HCT116 (cell line): Measurements from ENCODE around the gene SELE. TPM values are rescaled to one million over a fixed set of nuclear protein-coding genes. Genes with fewer than 3 reads are reported as not detected.

Source experiments
- ATAC-seq: fragments of 200-7000 bp; cut with Tn5 transposase; 2 replicates; pipeline ENCODE4 v1.9.1; 2020; ENCODE audit warnings: mild to moderate bottlenecking, moderate library complexity
- BruUV-seq: library from RNA; stranded (reverse); fragments of 400-500 nt; replicated peaks from 2 replicates; lab custom pipeline; 2021; lab: Mats Ljungman, UMichigan
- CTCF ChIA-PET: fragments of 300-600 bp; sonication (Branson Sonifier 250); formaldehyde crosslinking; loops from one replicate; lab custom pipeline; 2021; ENCODE audit warnings: antibody characterized with exemption; lab: Charles Lee
- POLR2A ChIA-PET: fragments of 300-600, 350-600 bp; sonication (Branson Sonifier 250); formaldehyde crosslinking; loops from one replicate; lab custom pipeline; 2021; ENCODE audit warnings: antibody characterized with exemption; lab: Charles Lee
- RAD21 ChIA-PET, 2 experiments: fragments of 300-600 bp; sonication (Branson Sonifier 250); formaldehyde crosslinking; loops; one replicate each; lab custom pipeline; 2023; ENCODE audit warnings: low total read pairs in 2 of 2; ENCODE audit not compliant: uncharacterized antibody in 2 of 2, unreplicated experiment in 2 of 2, low non-redundant PET in 1 of 2; lab: Charles Lee
- DNase-seq: peaks from one replicate; pipeline ENCODE4 v3.0.0-alpha.2; 2010; ENCODE audit warnings: low read depth, low spot score
- H2AFZ ChIP-seq: fragments of 200-600 bp; shearing (Covaris generic), sonication (generic); 2 replicates; pipeline ENCODE4 v1.6.1; 2017; ENCODE audit warnings: low read depth, mixed run types, mixed read lengths, antibody characterized with exemption, low read length; ENCODE audit not compliant: poor library complexity, severe bottlenecking
- H3K27ac ChIP-seq: 2 replicates; pipeline ENCODE4 v1.5.1; 2012; ENCODE audit warnings: low read depth, low read length
- H3K27me3 ChIP-seq: fragments of 200-600 bp; sonication (generic); 2 replicates; pipeline ENCODE4 v1.6.1; 2016; ENCODE audit warnings: mixed run types, low read length, mixed read lengths; ENCODE audit not compliant: insufficient read depth
- H3K36me3 ChIP-seq, 2 experiments: fragments of 200-500 bp in 1 of 2; fragments of 200-600 bp in 1 of 2; sonication (Bioruptor generic) in 1 of 2; sonication (generic) in 1 of 2; 2 replicates each; pipeline versions ENCODE4 v1.5.1 to v1.6.1; 2014 to 2016; ENCODE audit warnings: low read length in 2 of 2, inconsistent platforms in 1 of 2, mixed read lengths in 1 of 2, mixed run types in 1 of 2; ENCODE audit not compliant: insufficient read depth in 2 of 2, control insufficient read depth in 1 of 2
- H3K4me1 ChIP-seq, 2 experiments: fragments of 200-600 bp in 1 of 2; sonication (generic) in 1 of 2; 2 replicates each; pipeline versions ENCODE4 v1.5.1 to v1.6.1; 2012 to 2017; ENCODE audit warnings: low read length in 2 of 2, inconsistent platforms in 1 of 2, mild to moderate bottlenecking in 1 of 2, mixed read lengths in 1 of 2, mixed run types in 1 of 2, moderate library complexity in 1 of 2; ENCODE audit not compliant: insufficient read depth in 2 of 2, control insufficient read depth in 1 of 2
- H3K4me2 ChIP-seq: fragments of 200-600 bp; sonication (generic); 2 replicates; pipeline ENCODE4 v1.6.1; 2017; ENCODE audit warnings: mixed run types, low read length, mixed read lengths
- H3K4me3 ChIP-seq, 2 experiments: fragments of 200-600 bp in 1 of 2; sonication (generic) in 1 of 2; replicated peaks in 1 of 2; 2 replicates each; pipeline ENCODE4 v1.5.1; 2011 to 2016; ENCODE audit warnings: low read length in 2 of 2, control low read depth in 1 of 2, low read depth in 1 of 2, mild to moderate bottlenecking in 1 of 2, mixed read lengths in 1 of 2, mixed run types in 1 of 2
- H3K79me2 ChIP-seq: fragments of 200-600 bp; sonication (generic); 2 replicates; pipeline ENCODE4 v1.6.1; 2017; ENCODE audit warnings: mild to moderate bottlenecking, mixed run types, low read length, moderate library complexity, mixed read lengths; ENCODE audit not compliant: insufficient read depth
- H3K9ac ChIP-seq: fragments of 200-600 bp; sonication (generic); 2 replicates; pipeline ENCODE4 v1.6.1; 2016; ENCODE audit warnings: low read length, mixed read lengths
- H3K9me2 ChIP-seq: fragments of 200-600 bp; sonication (generic), shearing (Covaris generic); 2 replicates; pipeline ENCODE4 v1.6.1; 2017; ENCODE audit warnings: mixed run types, mild to moderate bottlenecking, moderate library complexity; ENCODE audit not compliant: insufficient read depth
- H3K9me3 ChIP-seq, 2 experiments: fragments of 200-500 bp in 1 of 2; fragments of 200-600 bp in 1 of 2; sonication (Bioruptor generic) in 1 of 2; sonication (generic) in 1 of 2; 2 replicates each; pipeline ENCODE4 v1.6.1; 2014 to 2017; ENCODE audit warnings: low read length in 2 of 2, mixed read lengths in 2 of 2, inconsistent platforms in 1 of 2, low read depth in 1 of 2, mild to moderate bottlenecking in 1 of 2, mixed run types in 1 of 2, moderate library complexity in 1 of 2; ENCODE audit not compliant: control insufficient read depth in 1 of 2, insufficient read depth in 1 of 2
- H4K20me1 ChIP-seq: fragments of 200-600 bp; sonication (generic), shearing (Covaris generic); 2 replicates; pipeline ENCODE4 v1.6.1; 2017; ENCODE audit warnings: mixed run types, mild to moderate bottlenecking, moderate library complexity; ENCODE audit not compliant: insufficient read depth
- CEBPB ChIP-seq: IDR thresholded peaks from 2 replicates; pipeline ENCODE4 v1.6.1; 2012; ENCODE audit warnings: low read depth
- ELF1 ChIP-seq: IDR thresholded peaks from 2 replicates; pipeline ENCODE4 v1.6.1; 2012; ENCODE audit warnings: low read depth, borderline replicate concordance
- EZH2phosphoT487 ChIP-seq: fragments of 200-600 bp; IDR thresholded peaks from 2 replicates; pipeline ENCODE4 v1.6.1; 2018; ENCODE audit warnings: antibody characterized with exemption, borderline replicate concordance
- FOSL1 ChIP-seq: IDR thresholded peaks from 2 replicates; pipeline ENCODE4 v1.6.1; 2012; ENCODE audit warnings: low read depth
- JUND ChIP-seq: IDR thresholded peaks from 2 replicates; pipeline ENCODE4 v1.6.1; 2012
- POLR2AphosphoS5 ChIP-seq: IDR thresholded peaks from 2 replicates; pipeline ENCODE4 v1.6.1; 2011; ENCODE audit warnings: mild to moderate bottlenecking, low read depth, low read length, moderate library complexity
- REST ChIP-seq: IDR thresholded peaks from 2 replicates; pipeline ENCODE4 v1.6.1; 2012; ENCODE audit warnings: low read depth
- SIN3A ChIP-seq: IDR thresholded peaks from 2 replicates; pipeline ENCODE4 v1.6.1; 2012; ENCODE audit warnings: low read depth
- SP1 ChIP-seq: IDR thresholded peaks from 2 replicates; pipeline ENCODE4 v1.6.1; 2012; ENCODE audit warnings: low read depth
- SRF ChIP-seq: IDR thresholded peaks from 2 replicates; pipeline ENCODE4 v1.6.1; 2012; ENCODE audit warnings: low read depth
- YY1 ChIP-seq: IDR thresholded peaks from 2 replicates; pipeline ENCODE4 v1.6.1; 2011; ENCODE audit warnings: low read length, low read depth, moderate library complexity, mild to moderate bottlenecking; ENCODE audit not compliant: insufficient replicate concordance; ENCODE audit errors: extremely low read depth
- ZFX ChIP-seq: fragments of 450-650 bp; IDR thresholded peaks from 2 replicates; pipeline ENCODE4 v1.6.1; 2017
- intact Hi-C: fragments of 100-400 bp; cut with micrococcal nuclease; formaldehyde crosslinking; loops from 2 replicates; pipeline ENCODE4 v1.10.0; 2022
- total RNA-seq: library from RNA; stranded (reverse); gene quantifications from one replicate; pipeline ENCODE4 v1.2.1, GENCODE V29; 2021; ENCODE audit not compliant: unreplicated experiment
- TF ChIP-seq, protein P1 (sequence below): IDR thresholded peaks from 2 replicates; pipeline ENCODE4 v1.6.1; 2012
- TF ChIP-seq, protein P2 (sequence below): IDR thresholded peaks from 2 replicates; pipeline ENCODE4 v1.6.1; 2011; ENCODE audit warnings: mild to moderate bottlenecking, low read length, moderate library complexity; ENCODE audit not compliant: insufficient replicate concordance; ENCODE audit errors: extremely low read depth

SELE gene
- total RNA-seq, 1 experiment from 2014 or later, result not detected

- Histone ChIP-seq H3K4me3 (no peak overlapping the region), H3K27ac (no peak overlapping the region), H3K27me3 (peaks cover 10% of the 10 kb centered on the region; the same call in 1 of the 2 replicates), H4K20me1 (no peaks in the 10 kb centered on the region), H3K9me2 (no peaks in the 10 kb centered on the region), H3K36me3 (no peaks in the 10 kb centered on the region), H3K4me2 (no peak overlapping the region), H3K9ac (no peak overlapping the region), H3K4me1 (no peaks in the 10 kb centered on the region), H2AFZ (no peak overlapping the region), H3K79me2 (no peaks in the 10 kb centered on the region), H3K9me3 (no peaks in the 10 kb centered on the region)
- ChIA-PET POLR2A (no interaction called here), RAD21 (no interaction called here), CTCF (no interaction called here)
- no peak for ATAC-seq
- TF ChIP-seq FOSL1 (no peak), REST (no peak), POLR2AphosphoS5 (no peak), SRF (no peak), ZFX (no peak), CEBPB (no peak), YY1 (no peak), ELF1 (no peak), EZH2phosphoT487 (no peak), JUND (no peak), SIN3A (no peak), SP1 (no peak)
- TF ChIP-seq, protein P1, sequence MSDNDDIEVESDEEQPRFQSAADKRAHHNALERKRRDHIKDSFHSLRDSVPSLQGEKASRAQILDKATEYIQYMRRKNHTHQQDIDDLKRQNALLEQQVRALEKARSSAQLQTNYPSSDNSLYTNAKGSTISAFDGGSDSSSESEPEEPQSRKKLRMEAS, result no peak
- TF ChIP-seq, protein P2, sequence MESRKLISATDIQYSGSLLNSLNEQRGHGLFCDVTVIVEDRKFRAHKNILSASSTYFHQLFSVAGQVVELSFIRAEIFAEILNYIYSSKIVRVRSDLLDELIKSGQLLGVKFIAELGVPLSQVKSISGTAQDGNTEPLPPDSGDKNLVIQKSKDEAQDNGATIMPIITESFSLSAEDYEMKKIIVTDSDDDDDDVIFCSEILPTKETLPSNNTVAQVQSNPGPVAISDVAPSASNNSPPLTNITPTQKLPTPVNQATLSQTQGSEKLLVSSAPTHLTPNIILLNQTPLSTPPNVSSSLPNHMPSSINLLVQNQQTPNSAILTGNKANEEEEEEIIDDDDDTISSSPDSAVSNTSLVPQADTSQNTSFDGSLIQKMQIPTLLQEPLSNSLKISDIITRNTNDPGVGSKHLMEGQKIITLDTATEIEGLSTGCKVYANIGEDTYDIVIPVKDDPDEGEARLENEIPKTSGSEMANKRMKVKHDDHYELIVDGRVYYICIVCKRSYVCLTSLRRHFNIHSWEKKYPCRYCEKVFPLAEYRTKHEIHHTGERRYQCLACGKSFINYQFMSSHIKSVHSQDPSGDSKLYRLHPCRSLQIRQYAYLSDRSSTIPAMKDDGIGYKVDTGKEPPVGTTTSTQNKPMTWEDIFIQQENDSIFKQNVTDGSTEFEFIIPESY, result no peak
- no TSS peak for BruUV-seq
- DNase-seq, result no peak
- intact Hi-C loops, result no loop called here
These were observed 51.8 kb downstream of the SELE start for GRCh38 chr1:169682071-169682470.
